IMR-90 (cell line): Measurements from ENCODE around the gene RAB31. TPM values are rescaled to one million over a fixed set of nuclear protein-coding genes. Genes with fewer than 3 reads are reported as not detected.

Source experiments
- ATAC-seq: fragments of 200-7000 bp; cut with Tn5 transposase; 2 replicates; pipeline ENCODE4 v1.9.1; 2020; ENCODE audit warnings: low read depth, mild to moderate bottlenecking, moderate library complexity
- BruUV-seq: library from RNA; stranded (reverse); fragments of 400-500 nt; replicated peaks from 2 replicates; lab custom pipeline; 2021; lab: Mats Ljungman, UMichigan
- CTCF ChIA-PET: fragments of 300-600 bp; formaldehyde crosslinking; extraction: SDS; loops from one replicate; lab custom pipeline; 2021; ENCODE audit warnings: antibody characterized with exemption; lab: Yijun Ruan, JAX
- POLR2A ChIA-PET: fragments of 300-600 bp; sonication (Branson Sonifier 250); formaldehyde crosslinking; loops from one replicate; lab custom pipeline; 2022; ENCODE audit warnings: antibody characterized with exemption; ENCODE audit not compliant: unreplicated experiment; lab: Charles Lee
- DNase-seq: peaks from one replicate; pipeline ENCODE4 v3.0.0; 2013
- H2AFZ ChIP-seq: replicated peaks from 2 replicates; pipeline ENCODE3; 2013; ENCODE audit warnings: low read length, mild to moderate bottlenecking; ENCODE audit not compliant: poor library complexity
- H2AK5ac ChIP-seq: 2 replicates; pipeline ENCODE4 v1.6.1; 2013; ENCODE audit warnings: low read depth, low read length, inconsistent platforms
- H2AK9ac ChIP-seq: replicated peaks from 2 replicates; pipeline ENCODE3; 2013; ENCODE audit warnings: mild to moderate bottlenecking, low read depth, low read length, moderate library complexity; ENCODE audit not compliant: poor library complexity
- H2BK120ac ChIP-seq: 2 replicates; pipeline ENCODE4 v1.6.1; 2013; ENCODE audit warnings: low read depth, low read length, inconsistent platforms
- H2BK15ac ChIP-seq: 3 replicates; pipeline ENCODE4 v1.6.1; 2013; ENCODE audit warnings: low read depth, low read length, inconsistent platforms
- H2BK20ac ChIP-seq: 2 replicates; pipeline ENCODE4 v1.6.1; 2013; ENCODE audit warnings: low read depth, mild to moderate bottlenecking, inconsistent platforms, low read length, moderate library complexity
- H2BK5ac ChIP-seq: 2 replicates; pipeline ENCODE4 v1.6.1; 2013; ENCODE audit warnings: mild to moderate bottlenecking, low read depth, low read length, inconsistent platforms; ENCODE audit not compliant: poor library complexity, severe bottlenecking
- H3K14ac ChIP-seq: replicated peaks from 2 replicates; pipeline ENCODE4 v1.6.1; 2013; ENCODE audit warnings: low read depth, low read length, inconsistent platforms
- H3K18ac ChIP-seq: 2 replicates; pipeline ENCODE4 v1.6.1; 2013; ENCODE audit warnings: low read depth, low read length, control low read depth
- H3K23ac ChIP-seq: 2 replicates; pipeline ENCODE4 v1.6.1; 2013; ENCODE audit warnings: low read depth, low read length, inconsistent platforms
- H3K27ac ChIP-seq: 2 replicates; pipeline ENCODE4 v1.5.1; 2013; ENCODE audit warnings: mild to moderate bottlenecking, control low read depth, low read length; ENCODE audit not compliant: insufficient read depth
- H3K27me3 ChIP-seq: 2 replicates; pipeline ENCODE4 v1.6.1; 2013; ENCODE audit warnings: low read length; ENCODE audit not compliant: control insufficient read depth, insufficient read depth
- H3K36me3 ChIP-seq: 2 replicates; pipeline ENCODE4 v1.6.1; 2013; ENCODE audit warnings: low read length, mixed read lengths; ENCODE audit not compliant: control insufficient read depth, insufficient read depth
- H3K4ac ChIP-seq: 2 replicates; pipeline ENCODE4 v1.6.1; 2013; ENCODE audit warnings: low read depth, low read length, inconsistent platforms
- H3K4me1 ChIP-seq: 2 replicates; pipeline ENCODE4 v1.6.1; 2013; ENCODE audit warnings: low read length, mixed read lengths; ENCODE audit not compliant: control insufficient read depth, insufficient read depth
- H3K4me2 ChIP-seq: 2 replicates; pipeline ENCODE4 v1.6.1; 2013; ENCODE audit warnings: low read depth, mild to moderate bottlenecking, control low read depth, low read length, moderate library complexity
- H3K4me3 ChIP-seq: 2 replicates; pipeline ENCODE4 v1.5.1; 2013; ENCODE audit warnings: low read depth, mild to moderate bottlenecking, control low read depth, low read length, moderate library complexity; ENCODE audit not compliant: insufficient read depth
- H3K56ac ChIP-seq: 2 replicates; pipeline ENCODE4 v1.6.1; 2013; ENCODE audit warnings: low read length, inconsistent platforms; ENCODE audit not compliant: insufficient read depth; ENCODE audit errors: extremely low read depth
- H3K79me1 ChIP-seq, 2 experiments: 2 replicates each; pipeline ENCODE4 v1.6.1; 2013; ENCODE audit warnings: low read length in 2 of 2, inconsistent platforms in 1 of 2, low read depth in 1 of 2
- H3K9ac ChIP-seq: 2 replicates; pipeline ENCODE4 v1.6.1; 2013; ENCODE audit warnings: low read depth, low read length, control low read depth
- H3K9me1 ChIP-seq: 2 replicates; pipeline ENCODE4 v1.6.1; 2013; ENCODE audit warnings: low read length, inconsistent platforms; ENCODE audit not compliant: insufficient read depth
- H3K9me3 ChIP-seq: 2 replicates; pipeline ENCODE4 v1.6.1; 2013; ENCODE audit warnings: low read length; ENCODE audit not compliant: control insufficient read depth, insufficient read depth
- H4K20me1 ChIP-seq: 2 replicates; pipeline ENCODE4 v1.6.1; 2013; ENCODE audit warnings: low read length, inconsistent platforms; ENCODE audit not compliant: insufficient read depth
- H4K5ac ChIP-seq: 2 replicates; pipeline ENCODE4 v1.6.1; 2013; ENCODE audit warnings: mild to moderate bottlenecking, low read depth, low read length, control low read depth
- H4K8ac ChIP-seq, 2 experiments: 2 replicates each; pipeline ENCODE4 v1.6.1; 2013; ENCODE audit warnings: low read depth in 2 of 2, low read length in 2 of 2, control low read depth in 1 of 2, inconsistent platforms in 1 of 2
- H4K91ac ChIP-seq: 2 replicates; pipeline ENCODE4 v1.6.1; 2013; ENCODE audit warnings: low read depth, low read length, inconsistent platforms; ENCODE audit not compliant: insufficient read depth
- BHLHE40 ChIP-seq: fragments of 150-350 bp; IDR thresholded peaks from 2 replicates; pipeline ENCODE4 v1.6.1; 2016; ENCODE audit warnings: mild to moderate bottlenecking, low read depth, low read length
- CEBPB ChIP-seq: IDR thresholded peaks from 2 replicates; pipeline ENCODE4 v1.6.1; 2012; ENCODE audit warnings: low read depth, low read length, improper control_type of control experiment
- CHD1 ChIP-seq: IDR thresholded peaks from 2 replicates; pipeline ENCODE4 v1.6.1; 2012; ENCODE audit warnings: low read depth, low read length, improper control_type of control experiment
- CTCF ChIP-seq: conservative IDR thresholded peaks from 2 replicates; pipeline ENCODE4 v1.5.1; 2012; ENCODE audit warnings: mild to moderate bottlenecking, low read depth, low read length, improper control_type of control experiment
- ELK1 ChIP-seq: fragments of 150-350 bp; IDR thresholded peaks from 2 replicates; pipeline ENCODE4 v1.6.1; 2016; ENCODE audit warnings: low read depth, mild to moderate bottlenecking, low read length, moderate library complexity, borderline replicate concordance
- FOS ChIP-seq: fragments of 150-350 bp; IDR thresholded peaks from 2 replicates; pipeline ENCODE4 v1.6.1; 2016; ENCODE audit warnings: low read depth, low read length
- MAFK ChIP-seq: IDR thresholded peaks from 2 replicates; pipeline ENCODE4 v1.6.1; 2012; ENCODE audit warnings: low read depth, low read length, improper control_type of control experiment
- MAZ ChIP-seq: IDR thresholded peaks from 2 replicates; pipeline ENCODE4 v1.6.1; 2012; ENCODE audit warnings: low read depth, mild to moderate bottlenecking, low read length, improper control_type of control experiment, moderate library complexity, borderline replicate concordance
- NFE2L2 ChIP-seq: fragments of 150-350 bp; IDR thresholded peaks from 2 replicates; pipeline ENCODE4 v1.6.1; 2016; ENCODE audit warnings: low read depth, mild to moderate bottlenecking, low read length
- POLR2A ChIP-seq: IDR thresholded peaks from 2 replicates; pipeline ENCODE4 v1.6.1; 2012; ENCODE audit warnings: mild to moderate bottlenecking, low read depth, low read length
- RAD21 ChIP-seq: IDR thresholded peaks from 2 replicates; pipeline ENCODE4 v1.6.1; 2012; ENCODE audit warnings: low read length, improper control_type of control experiment
- RCOR1 ChIP-seq: IDR thresholded peaks from 2 replicates; pipeline ENCODE4 v1.6.1; 2012; ENCODE audit warnings: mild to moderate bottlenecking, low read length, improper control_type of control experiment; ENCODE audit not compliant: insufficient replicate concordance
- RFX5 ChIP-seq: IDR thresholded peaks from 2 replicates; pipeline ENCODE4 v1.8.0; 2012; ENCODE audit warnings: low read depth, mild to moderate bottlenecking, low read length, moderate library complexity
- SMC3 ChIP-seq: fragments of 150-350 bp; IDR thresholded peaks from 2 replicates; pipeline ENCODE4 v1.6.1; 2016; ENCODE audit warnings: low read depth, mild to moderate bottlenecking, antibody characterized with exemption, low read length, moderate library complexity
- USF2 ChIP-seq: fragments of 150-350 bp; IDR thresholded peaks from 2 replicates; pipeline ENCODE4 v1.6.1; 2017; ENCODE audit warnings: mild to moderate bottlenecking, antibody characterized with exemption, low read length, low read depth
- WGBS, 2 experiments: methylation state at CpG; one replicate each; pipeline versions ENCODE4 v1.1.5 to v1.1.7; 2013; ENCODE audit warnings: missing lambda C conversion rate in 2 of 2; ENCODE audit not compliant: insufficient read length in 1 of 2; ENCODE audit errors: extremely low coverage in 2 of 2; 5-methylcytosine and 5-hydroxymethylcytosine counted together
- dilution Hi-C: fragments of 300-500 bp; cut with HindIII; formaldehyde crosslinking; loops from one replicate; pipeline ENCODE4 v1.14.3; 2018; ENCODE audit warnings: low sequenced_read_pairs; ENCODE audit not compliant: unreplicated experiment
- in situ Hi-C: fragments of 300-500 bp; cut with MboI; formaldehyde crosslinking; loops from 3 replicates; pipeline ENCODE4 v1.14.3; 2019; ENCODE audit warnings: low sequenced_read_pairs, inconsistent platforms, mixed read lengths
- intact Hi-C: fragments of 100-400 bp; cut with micrococcal nuclease; formaldehyde crosslinking; loops from 2 replicates; pipeline ENCODE4 v1.10.0; 2022
- polyA plus RNA-seq, 3 experiments: library from polyadenylated mRNA; depleted of rRNA; stranded (reverse); fragments of >200 nt; gene quantifications; 2 replicates each; pipeline ENCODE4 v1.2.3, GENCODE V29; 2012; ENCODE audit warnings: low replicate concordance in 1 of 3
- total RNA-seq: library from RNA; depleted of rRNA; stranded (reverse); fragments of >200 nt; gene quantifications from 2 replicates; pipeline ENCODE4 v1.2.3, GENCODE V29; 2012

Gene RAB31
- total and polyA plus RNA-seq, 2 of the 4 experiments (the other 2 are of a cell fraction), result 13.8 to 26.9 TPM

- Histone ChIP-seq H2BK120ac (no peak overlapping the region), H4K8ac (no peak overlapping the region), H4K20me1 (peaks cover 21% of the 10 kb centered on the region), H2BK20ac (no peak overlapping the region), H3K36me3 (peaks cover 5% of the 10 kb centered on the region), H3K27ac (no peak overlapping the region), H2BK15ac (no peak overlapping the region), H3K27me3 (no peaks in the 10 kb centered on the region), H3K23ac (no peak overlapping the region), H4K91ac (no peak overlapping the region), H3K79me1 (peaks cover 16 to 48% of the 10 kb centered on the region in 2 experiments), H3K9me1 (peaks cover 9% of the 10 kb centered on the region), H2BK5ac (no peak overlapping the region), H3K56ac (no peak overlapping the region), H2AFZ (no peak overlapping the region), H3K4me3 (no peak overlapping the region), H2AK5ac (no peak overlapping the region), H4K5ac (no peak overlapping the region), H3K4me1 (peaks cover 4% of the 10 kb centered on the region; the same call in 1 of the 2 replicates), H3K9ac (no peak overlapping the region), H2AK9ac (no peak overlapping the region), H3K9me3 (peaks cover 3% of the 10 kb centered on the region; the same call in 1 of the 2 replicates), H3K14ac (no peak overlapping the region), H3K18ac (no peak overlapping the region), H3K4ac (no peak overlapping the region), H3K4me2 (no peak overlapping the region)
- intact Hi-C loops (no loop called here), dilution Hi-C loops (no loop called here), in situ Hi-C loops (loop anchor here (25.0 kb wide), 1 partner anchor 212 kb away; no protein-coding TSS in a partner anchor)
- CTCF ChIA-PET, result no interaction called here
- no CpG with 5 or more reads among the region's 5 CpGs for WGBS, 2 experiments
- no TSS peak for BruUV-seq
- ATAC-seq (no peak), DNase-seq (no peak)
- POLR2A ChIA-PET, result no interaction called here
- TF ChIP-seq BHLHE40, result no peak
- no peak for TF ChIP-seq USF2
- no peak for TF ChIP-seq RFX5
- TF ChIP-seq CTCF, result no peak
- no peak for TF ChIP-seq NFE2L2
- TF ChIP-seq SMC3, result no peak
- no peak for TF ChIP-seq MAFK
- TF ChIP-seq MAZ, result no peak
- TF ChIP-seq FOS, result no peak
- TF ChIP-seq ELK1, result no peak
- no peak for TF ChIP-seq RCOR1
- TF ChIP-seq CHD1, result no peak
- no peak for TF ChIP-seq RAD21
- TF ChIP-seq POLR2A, result no peak
- TF ChIP-seq CEBPB, result no peak
Measured at GRCh38 chr18:9724797-9725585, 16.9 kb downstream of the RAB31 start.
